ENCODE data around the gene CTAGE6. TPM values are rescaled to one million over a fixed set of nuclear protein-coding genes. Genes with fewer than 3 reads are reported as not detected.

The CTAGE6 gene
- polyA plus RNA-seq, 6 donors from 2014 or later = 0.32 TPM; not detected in 5

Other genes starting within 250 kb of the CTAGE6 start
- gene CTAGE15, start 185.9 kb downstream of the CTAGE6 start, polyA plus RNA-seq (ENCODE audit: low read depth in 6 of 6) = under 1 TPM in 1 of 6 donors, not detected in 5; 0.22 TPM
- 1 to 10 TPM; 2.6 to 6.7 (median 3.4) TPM for gene TCAF2, start 136.7 kb downstream of the CTAGE6 start, polyA plus RNA-seq (ENCODE audit: low read depth in 6 of 6)
- gene TCAF1, start 144.5 kb upstream of the CTAGE6 start, polyA plus RNA-seq (ENCODE audit: low read depth in 6 of 6) = 10 to 100 TPM in 1 of 6 donors, 1 to 10 TPM in 5; 6.3 to 16.9 (median 8.5) TPM
- not detected for gene OR2F2, start 177.5 kb upstream of the CTAGE6 start, polyA plus RNA-seq (ENCODE audit: low read depth in 6 of 6)
- not detected for gene OR2F1, start 197.1 kb upstream of the CTAGE6 start, polyA plus RNA-seq (ENCODE audit: low read depth in 6 of 6)
- not detected for gene OR6B1, start 242.6 kb upstream of the CTAGE6 start, polyA plus RNA-seq (ENCODE audit: low read depth in 6 of 6)